OCI-LY3 (cell line): ENCODE results near the gene LTBP2.

ENCODE experiments used
- CTCF ChIP-seq: fragments of 200-600, 300-600 bp; sonication (generic); IDR thresholded peaks from 2 replicates; pipeline ENCODE4 v1.5.1; 2014; ENCODE audit warnings: antibody characterized with exemption, low read length, low read depth
- EZH2phosphoT487 ChIP-seq: fragments of 200-600 bp; shearing (Covaris generic); IDR thresholded peaks from 2 replicates; pipeline ENCODE4 v1.6.1; 2018; ENCODE audit warnings: antibody characterized with exemption, mixed run types, low read depth

GRCh38 chr14:74508844-74509428 is 103.1 kb downstream of the LTBP2 start:
- TF ChIP-seq CTCF = no peak
- no peak for TF ChIP-seq EZH2phosphoT487
